Loucy (cell line): ENCODE results near the gene FHIT.

Source experiments
- CTCF ChIP-seq: fragments of 200-600 bp; sonication (generic); conservative IDR thresholded peaks from 2 replicates; pipeline ENCODE4 v1.5.1; 2014; ENCODE audit warnings: mild to moderate bottlenecking, antibody characterized with exemption, low read length
- EZH2phosphoT487 ChIP-seq: fragments of 200-600 bp; IDR thresholded peaks from 2 replicates; pipeline ENCODE4 v1.6.1; 2018; ENCODE audit warnings: antibody characterized with exemption, mild to moderate bottlenecking, moderate library complexity, borderline replicate concordance

- no peak for TF ChIP-seq CTCF
- no peak for TF ChIP-seq EZH2phosphoT487
Measured at GRCh38 chr3:61060411-61060861, 190.8 kb downstream of the FHIT start.
